B cell (primary cell): ENCODE data around the gene KPNA1.

Experiments used
- CTCF ChIP-seq: fragments of 200-600 bp; IDR thresholded peaks from one replicate; pipeline ENCODE4 v1.8.0; 2022; ENCODE audit warnings: antibody characterized with exemption, mild to moderate bottlenecking
- EZH2 ChIP-seq: IDR thresholded peaks from 2 replicates; pipeline ENCODE4 v1.6.1; 2012; ENCODE audit warnings: borderline replicate concordance, low read depth, mild to moderate bottlenecking, moderate library complexity, low read length; ENCODE audit not compliant: insufficient read depth, poor library complexity, severe bottlenecking

GRCh38 chr3:122387709-122388108 is 127.0 kb downstream of the KPNA1 start:
- TF ChIP-seq CTCF (no peak), EZH2 (no peak)
